B cell (primary cell): ENCODE measurements around the gene RASSF1. TPM values are rescaled to one million over a fixed set of nuclear protein-coding genes. Genes with fewer than 3 reads are reported as not detected.

Experiments used
- ATAC-seq: fragments of 200-7000 bp; cut with Tn5 transposase; one replicate; pipeline ENCODE4 v1.10.0; 2021; ENCODE audit warnings: low read depth, mild to moderate bottlenecking, moderate number of reproducible peaks, moderate library complexity
- CTCF ChIA-PET: fragments of 350-600 bp; sonication (Branson Sonifier 250); formaldehyde crosslinking; loops from one replicate; lab custom pipeline; 2021; ENCODE audit warnings: antibody characterized with exemption, inconsistent platforms; lab: Charles Lee
- POLR2A ChIA-PET: fragments of 350-600 bp; sonication (Branson Sonifier 250); formaldehyde crosslinking; loops from one replicate; lab custom pipeline; 2021; ENCODE audit warnings: antibody characterized with exemption; lab: Charles Lee
- DNase-seq: peaks from one replicate; pipeline ENCODE4 v3.0.0; 2013
- H2AFZ ChIP-seq: 2 replicates; pipeline ENCODE4 v1.6.1; 2012; ENCODE audit warnings: mild to moderate bottlenecking, low read depth, low read length; ENCODE audit not compliant: insufficient read depth, poor library complexity, severe bottlenecking
- H3K27ac ChIP-seq, 2 donors: 1 replicate in 1 of 2; 2 replicates in 1 of 2; pipeline ENCODE4 v1.5.1; 2012 to 2013; ENCODE audit warnings: low read length in 2 of 2, mild to moderate bottlenecking in 2 of 2, moderate library complexity in 1 of 2
- H3K27me3 ChIP-seq, 4 experiments: fragments of 200-600 bp in 1 of 4; sonication (generic) in 1 of 4; replicated peaks in 1 of 4; 1 replicate in 2 of 4; 2 replicates in 2 of 4; pipeline versions ENCODE4 v1.6.1 to v1.7.0; 2013 to 2016; ENCODE audit warnings: low read length in 3 of 4, mild to moderate bottlenecking in 2 of 4, mixed read lengths in 1 of 4, moderate library complexity in 1 of 4; ENCODE audit not compliant: insufficient read depth in 4 of 4, control insufficient read depth in 3 of 4; ENCODE audit errors: control extremely low read depth in 1 of 4
- H3K36me3 ChIP-seq, 2 experiments: replicated peaks in 1 of 2; 1 replicate in 1 of 2; 2 replicates in 1 of 2; pipeline versions ENCODE4 v1.6.1 to v1.7.1; 2013; ENCODE audit warnings: low read length in 1 of 2; ENCODE audit not compliant: insufficient read depth in 2 of 2, control insufficient read depth in 1 of 2; ENCODE audit errors: control extremely low read depth in 1 of 2, extremely low read depth in 1 of 2
- H3K4me1 ChIP-seq, 2 donors: fragments of 200-600 bp in 1 of 2; sonication (generic) in 1 of 2; 1 replicate in 1 of 2; 2 replicates in 1 of 2; pipeline versions ENCODE4 v1.5.1 to v1.6.1; 2013 to 2017; ENCODE audit warnings: low read length in 2 of 2; ENCODE audit not compliant: control insufficient read depth in 2 of 2, insufficient read depth in 2 of 2
- H3K4me2 ChIP-seq: replicated peaks from 2 replicates; pipeline ENCODE3; 2012; ENCODE audit warnings: mild to moderate bottlenecking, low read depth, low read length; ENCODE audit not compliant: poor library complexity, severe bottlenecking
- H3K4me3 ChIP-seq, 5 experiments: fragments of 200-600 bp in 1 of 5; sonication (generic) in 1 of 5; 1 replicate in 3 of 5; 2 replicates in 2 of 5; pipeline versions ENCODE4 v1.5.1 to v1.7.0; 2011 to 2016; ENCODE audit warnings: low read length in 4 of 5, mild to moderate bottlenecking in 4 of 5, low read depth in 2 of 5, control low read depth in 1 of 5, moderate library complexity in 1 of 5; ENCODE audit not compliant: insufficient read depth in 1 of 5; ENCODE audit errors: control extremely low read depth in 1 of 5, extremely low read depth in 1 of 5
- H3K79me2 ChIP-seq: fragments of 200-600 bp; sonication (generic); one replicate; pipeline ENCODE4 v1.6.0; 2016; ENCODE audit warnings: low read length; ENCODE audit not compliant: control insufficient read depth, insufficient read depth
- H3K9ac ChIP-seq: fragments of 200-600 bp; sonication (generic); 2 replicates; pipeline ENCODE4 v1.6.1; 2017; ENCODE audit warnings: mild to moderate bottlenecking, low read length, moderate library complexity
- H3K9me3 ChIP-seq, 3 donors: one replicate each; pipeline versions ENCODE4 v1.6.1 to v1.7.1; 2013; ENCODE audit warnings: low read length in 2 of 3; ENCODE audit not compliant: control insufficient read depth in 2 of 3, insufficient read depth in 1 of 3; ENCODE audit errors: control extremely low read depth in 1 of 3
- H4K20me1 ChIP-seq: 2 replicates; pipeline ENCODE4 v1.6.0; 2012; ENCODE audit warnings: mild to moderate bottlenecking, low read length; ENCODE audit not compliant: insufficient read depth, control insufficient read depth, poor library complexity, severe bottlenecking
- H3K27ac Mint-ChIP-seq: one replicate; pipeline ENCODE4 v1.8.0; 2021; ENCODE audit warnings: mixed read lengths
- H3K27me3 Mint-ChIP-seq: one replicate; pipeline ENCODE4 v1.8.0; 2021; ENCODE audit warnings: mixed read lengths
- H3K4me1 Mint-ChIP-seq: one replicate; pipeline ENCODE4 v1.8.0; 2021; ENCODE audit warnings: mixed read lengths
- H3K4me3 Mint-ChIP-seq: one replicate; pipeline ENCODE4 v1.8.0; 2021; ENCODE audit warnings: mixed read lengths
- H3K9me3 Mint-ChIP-seq: one replicate; pipeline ENCODE4 v1.8.0; 2022; ENCODE audit warnings: mixed read lengths; ENCODE audit not compliant: insufficient read depth
- EZH2 ChIP-seq: IDR thresholded peaks from 2 replicates; pipeline ENCODE4 v1.6.1; 2012; ENCODE audit warnings: borderline replicate concordance, low read depth, mild to moderate bottlenecking, moderate library complexity, low read length; ENCODE audit not compliant: insufficient read depth, poor library complexity, severe bottlenecking
- WGBS: methylation state at CpG from one replicate; pipeline ENCODE4 v1.1.5; 2013; ENCODE audit warnings: missing lambda C conversion rate; ENCODE audit not compliant: insufficient coverage; 5-methylcytosine and 5-hydroxymethylcytosine counted together
- intact Hi-C: fragments of 100-400 bp; cut with micrococcal nuclease; formaldehyde crosslinking; loops from one replicate; pipeline ENCODE4 v1.10.0; 2022
- polyA plus RNA-seq: library from polyadenylated mRNA; depleted of rRNA; stranded (reverse); fragments of >200 nt; gene quantifications from 2 replicates; pipeline ENCODE4 v1.2.3, GENCODE V29; 2012
- total RNA-seq, 2 donors: library from RNA; stranded (reverse); fragments of 120-200 nt in 1 of 2; gene quantifications; 1 replicate in 1 of 2; 2 replicates in 1 of 2; pipeline versions ENCODE4 v1.2.3 to v1.2.4, GENCODE V29; 2013 to 2022
- TF ChIP-seq, protein P1 (sequence below): fragments of 200-600 bp; IDR thresholded peaks from one replicate; pipeline ENCODE4 v1.8.0; 2022; ENCODE audit warnings: antibody characterized with exemption, mild to moderate bottlenecking

RASSF1 gene
- total and polyA plus RNA-seq, 2 donors (not counting 1 experiment from before 2014, with no cell fraction given) = 121 to 223 TPM

GRCh38 chr3:50380405-50381085 is 39.9 kb upstream of the RASSF1 start:
- Histone ChIP-seq H3K27me3 (no peaks in the 10 kb centered on the region), H3K4me2 (no peak overlapping the region), H2AFZ (no peak overlapping the region), H3K4me1 (no peaks in the 10 kb centered on the region), H3K36me3 (no peaks in the 10 kb centered on the region), H3K9ac (no peak overlapping the region), H3K27ac (no peak overlapping the region), H3K9me3 (no peaks in the 10 kb centered on the region), H3K79me2 (no peaks in the 10 kb centered on the region), H3K4me3 (no peak overlapping the region), H4K20me1 (no peaks in the 10 kb centered on the region)
- Mint-ChIP-seq H3K27me3 (peaks cover 9% of the 10 kb centered on the region), H3K27ac (no peak overlapping the region), H3K4me3 (no peak overlapping the region), H3K9me3 (no peaks in the 10 kb centered on the region), H3K4me1 (no peaks in the 10 kb centered on the region)
- no peak for DNase-seq
- no peak for ATAC-seq
- WGBS = 93% methylated on average over 16 of the region's 17 CpGs
- CTCF ChIA-PET = no interaction called here
- intact Hi-C loops = no loop called here
- TF ChIP-seq, protein P1, sequence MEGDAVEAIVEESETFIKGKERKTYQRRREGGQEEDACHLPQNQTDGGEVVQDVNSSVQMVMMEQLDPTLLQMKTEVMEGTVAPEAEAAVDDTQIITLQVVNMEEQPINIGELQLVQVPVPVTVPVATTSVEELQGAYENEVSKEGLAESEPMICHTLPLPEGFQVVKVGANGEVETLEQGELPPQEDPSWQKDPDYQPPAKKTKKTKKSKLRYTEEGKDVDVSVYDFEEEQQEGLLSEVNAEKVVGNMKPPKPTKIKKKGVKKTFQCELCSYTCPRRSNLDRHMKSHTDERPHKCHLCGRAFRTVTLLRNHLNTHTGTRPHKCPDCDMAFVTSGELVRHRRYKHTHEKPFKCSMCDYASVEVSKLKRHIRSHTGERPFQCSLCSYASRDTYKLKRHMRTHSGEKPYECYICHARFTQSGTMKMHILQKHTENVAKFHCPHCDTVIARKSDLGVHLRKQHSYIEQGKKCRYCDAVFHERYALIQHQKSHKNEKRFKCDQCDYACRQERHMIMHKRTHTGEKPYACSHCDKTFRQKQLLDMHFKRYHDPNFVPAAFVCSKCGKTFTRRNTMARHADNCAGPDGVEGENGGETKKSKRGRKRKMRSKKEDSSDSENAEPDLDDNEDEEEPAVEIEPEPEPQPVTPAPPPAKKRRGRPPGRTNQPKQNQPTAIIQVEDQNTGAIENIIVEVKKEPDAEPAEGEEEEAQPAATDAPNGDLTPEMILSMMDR = no peak
- TF ChIP-seq EZH2 = no peak
- POLR2A ChIA-PET = no interaction called here

GRCh38 chr3:50378757-50379156 is 38.1 kb upstream of the RASSF1 start:
- Histone ChIP-seq H3K27me3 (no peaks in the 10 kb centered on the region), H3K79me2 (no peaks in the 10 kb centered on the region), H3K9me3 (no peaks in the 10 kb centered on the region), H3K4me1 (no peaks in the 10 kb centered on the region), H3K4me2 (no peak overlapping the region), H3K9ac (no peak overlapping the region), H3K36me3 (no peaks in the 10 kb centered on the region), H3K4me3 (no peak overlapping the region), H3K27ac (no peak overlapping the region), H2AFZ (no peak overlapping the region), H4K20me1 (no peaks in the 10 kb centered on the region)
- ChIA-PET CTCF (no interaction called here), POLR2A (no interaction called here)
- TF ChIP-seq EZH2 = no peak
- TF ChIP-seq, protein P1 = no peak
- intact Hi-C loops = no loop called here
- Mint-ChIP-seq H3K4me1 (no peaks in the 10 kb centered on the region), H3K27me3 (peaks cover 4% of the 10 kb centered on the region), H3K9me3 (no peaks in the 10 kb centered on the region), H3K4me3 (no peak overlapping the region), H3K27ac (no peak overlapping the region)
- DNase-seq = no peak
- no peak for ATAC-seq
- WGBS = 94% methylated on average over 16 of the region's 17 CpGs
